GM12878 (cell line): ENCODE measurements around the gene CDC34. TPM values are rescaled to one million over a fixed set of nuclear protein-coding genes. Genes with fewer than 3 reads are reported as not detected.

Source experiments
- CTCF ChIP-seq, 3 experiments: IDR thresholded peaks in 2 of 3; conservative IDR thresholded peaks in 1 of 3; 2 replicates each; pipeline ENCODE4 v1.5.1; 2011; ENCODE audit warnings: low read depth in 3 of 3, low read length in 3 of 3, mild to moderate bottlenecking in 3 of 3, control low read depth in 2 of 3, moderate library complexity in 2 of 3, inconsistent platforms in 1 of 3, mixed read lengths in 1 of 3; ENCODE audit not compliant: control insufficient read depth in 2 of 3, insufficient read depth in 1 of 3; ENCODE audit errors: extremely low read depth in 1 of 3
- ELK1 ChIP-seq: IDR thresholded peaks from 2 replicates; pipeline ENCODE4 v1.6.1; 2012; ENCODE audit warnings: low read depth, low read length, improper control_type of control experiment
- GATAD2B ChIP-seq: fragments of 450-650 bp; conservative IDR thresholded peaks from 2 replicates; pipeline ENCODE4 v1.6.1; 2017; ENCODE audit warnings: low read depth, mild to moderate bottlenecking, moderate library complexity
- MXI1 ChIP-seq: fragments of 150-350 bp; IDR thresholded peaks from 2 replicates; pipeline ENCODE4 v1.6.1; 2011; ENCODE audit warnings: low read depth, mild to moderate bottlenecking, inconsistent platforms, low read length, improper control_type of control experiment
- NBN ChIP-seq: fragments of 450-650 bp; IDR thresholded peaks from 2 replicates; pipeline ENCODE4 v1.6.1; 2016
- NR2F1 ChIP-seq: fragments of 450-650 bp; conservative IDR thresholded peaks from 2 replicates; pipeline ENCODE4 v1.6.1; 2017; ENCODE audit warnings: mild to moderate bottlenecking
- SP1 ChIP-seq: IDR thresholded peaks from one replicate; pipeline ENCODE4 v1.6.1; 2011; ENCODE audit warnings: low read depth, low read length
- polyA plus RNA-seq, 11 experiments: library from polyadenylated mRNA; depleted of rRNA in 4 of 11; unstranded in 6 of 11; stranded (reverse) in 5 of 11; fragments of >200 nt; fragmentation: Nextera tagmentation in 4 of 11; fragmentation: Illumina TruSeq in 1 of 11; extraction: Ambion mirVana in 4 of 11; extraction: Trizol in 1 of 11; gene quantifications; 1 replicate in 1 of 11; 2 replicates in 10 of 11; pipeline versions ENCODE4 v1.2.1 to v1.2.3, GENCODE V29; 2011 to 2016; ENCODE audit warnings: inconsistent platforms in 2 of 11, missing spikeins in 2 of 11, low read depth in 1 of 11
- total RNA-seq, 4 experiments: library from RNA; depleted of rRNA in 3 of 4; stranded (reverse); fragments of >200 nt in 3 of 4; fragmentation: Illumina TruSeq in 1 of 4; extraction: Trizol in 1 of 4; gene quantifications; 2 replicates each; pipeline versions ENCODE4 v1.2.1 to v1.2.3, GENCODE V29; 2013 to 2021

CDC34 gene
- total and polyA plus RNA-seq, 10 of the 15 experiments (the other 5 are each of a cell fraction or from before 2014, with no cell fraction given), result 0.31 to 48.9 (median 28.5) TPM

GRCh38 chr19:532561-533363 is 1.2 kb downstream of the CDC34 start (continued):
- TF ChIP-seq CTCF (IDR thresholded peaks at IDR 0.05 in 2 of 3, conservative IDR thresholded peaks at IDR 0.05 in 1 of 3; ENCODE audit: control insufficient read depth in 2 of 3, extremely low read depth in 1 of 3, insufficient read depth in 1 of 3, low read depth in 3 of 3, low read length in 3 of 3) (peak; percentile 44 to 53 (median 50)), MXI1 (0 out of 2 replicates have a peak, but pooled peaks have one; percentile 7), NR2F1 (peak; percentile 78), NBN (0 out of 2 replicates have a peak, but pooled peaks have one; percentile 36), GATAD2B (no peak), SP1 (no peak), ELK1 (no peak)
